GM21619 (cell line): Measurements from ENCODE around the gene TDRD9.

ENCODE experiments used
- ATAC-seq: cut with Tn5 transposase; IDR thresholded peaks from one replicate; pipeline ENCODE4 v1.9.1; 2021; ENCODE audit not compliant: unreplicated experiment

The TDRD9 gene

GRCh38 chr14:103984196-103984595, 55.9 kb downstream of the TDRD9 start:
- no peak for ATAC-seq

GRCh38 chr14:103989034-103989433, 60.8 kb downstream of the TDRD9 start:
- ATAC-seq, result no peak

GRCh38 chr14:103989964-103990363, 61.7 kb downstream of the TDRD9 start:
- no peak for ATAC-seq

- ATAC-seq, result no peak
Observed at GRCh38 chr14:103994535-103995184, 66.4 kb downstream of the TDRD9 start.

- no peak for ATAC-seq
Observed at GRCh38 chr14:103995876-103996275, 67.6 kb downstream of the TDRD9 start.

- ATAC-seq, result no peak
Observed at GRCh38 chr14:103997391-103997790, 69.1 kb downstream of the TDRD9 start.

GRCh38 chr14:103998027-103998426, 69.8 kb downstream of the TDRD9 start:
- no peak for ATAC-seq

GRCh38 chr14:103999795-104000440, 71.7 kb downstream of the TDRD9 start:
- no peak for ATAC-seq

GRCh38 chr14:104001003-104001402, 72.7 kb downstream of the TDRD9 start:
- no peak for ATAC-seq

- no peak for ATAC-seq
Observed at GRCh38 chr14:104003616-104004015, 75.4 kb downstream of the TDRD9 start.

GRCh38 chr14:104004849-104005248, 76.6 kb downstream of the TDRD9 start:
- ATAC-seq, result no peak

GRCh38 chr14:104005489-104005888, 77.2 kb downstream of the TDRD9 start:
- ATAC-seq, result no peak

GRCh38 chr14:104007121-104007520, 78.9 kb downstream of the TDRD9 start:
- no peak for ATAC-seq

- no peak for ATAC-seq
Observed at GRCh38 chr14:104009297-104009696, 81.0 kb downstream of the TDRD9 start.

- no peak for ATAC-seq
Observed at GRCh38 chr14:104011824-104012517, 83.7 kb downstream of the TDRD9 start.

GRCh38 chr14:104014764-104015163, 86.5 kb downstream of the TDRD9 start:
- no peak for ATAC-seq

- ATAC-seq, result no peak
Observed at GRCh38 chr14:104016873-104017650, 88.8 kb downstream of the TDRD9 start.

- ATAC-seq, result no peak
Observed at GRCh38 chr14:104019029-104019428, 90.8 kb downstream of the TDRD9 start.

- no peak for ATAC-seq
Observed at GRCh38 chr14:104019806-104020205, 91.5 kb downstream of the TDRD9 start.

GRCh38 chr14:104020471-104020870, 92.2 kb downstream of the TDRD9 start:
- no peak for ATAC-seq

- no peak for ATAC-seq
Observed at GRCh38 chr14:104023325-104024055, 95.2 kb downstream of the TDRD9 start.
